Liver (tissue), 9 donors: Measurements from ENCODE around the gene ABLIM1. TPM values are rescaled to one million over a fixed set of nuclear protein-coding genes. Genes with fewer than 3 reads are reported as not detected.

Experiments used
- DNase-seq: peaks from one replicate; pipeline ENCODE4 v3.0.0-alpha.2; 2017; ENCODE audit warnings: low spot score
- H3K27ac ChIP-seq, 2 donors: one replicate each; pipeline ENCODE4 v1.7.0; 2013; ENCODE audit warnings: inconsistent platforms in 2 of 2, low read length in 2 of 2, control low read depth in 1 of 2, low read depth in 1 of 2, mild to moderate bottlenecking in 1 of 2
- H3K27me3 ChIP-seq, 4 donors: one replicate each; pipeline versions ENCODE4 v1.6.1 to v1.7.0; 2013; ENCODE audit warnings: low read length in 3 of 4, inconsistent platforms in 1 of 4, mild to moderate bottlenecking in 1 of 4, moderate library complexity in 1 of 4; ENCODE audit not compliant: control insufficient read depth in 4 of 4, insufficient read depth in 4 of 4
- H3K36me3 ChIP-seq, 4 donors: one replicate each; pipeline versions ENCODE4 v1.6.1 to v1.7.0; 2013; ENCODE audit warnings: low read length in 3 of 4, mild to moderate bottlenecking in 3 of 4, low read depth in 1 of 4, moderate library complexity in 1 of 4; ENCODE audit not compliant: control insufficient read depth in 4 of 4, insufficient read depth in 3 of 4
- H3K4me1 ChIP-seq, 4 donors: one replicate each; pipeline versions ENCODE4 v1.6.1 to v1.7.0; 2013; ENCODE audit warnings: low read length in 3 of 4, mild to moderate bottlenecking in 3 of 4, moderate library complexity in 1 of 4; ENCODE audit not compliant: control insufficient read depth in 4 of 4, insufficient read depth in 4 of 4
- H3K4me3 ChIP-seq, 3 donors: one replicate each; pipeline versions ENCODE4 v1.6.1 to v1.7.0; 2013; ENCODE audit warnings: low read length in 3 of 3, control low read depth in 1 of 3, low read depth in 1 of 3, mild to moderate bottlenecking in 1 of 3
- H3K9ac ChIP-seq, 2 donors: one replicate each; pipeline ENCODE4 v1.7.0; 2013; ENCODE audit warnings: low read length in 2 of 2, mild to moderate bottlenecking in 2 of 2, moderate library complexity in 2 of 2, control low read depth in 1 of 2, low read depth in 1 of 2
- H3K9me3 ChIP-seq, 4 donors: one replicate each; pipeline versions ENCODE4 v1.6.1 to v1.7.0; 2013; ENCODE audit warnings: low read length in 3 of 4; ENCODE audit not compliant: control insufficient read depth in 4 of 4
- ATF3 ChIP-seq: IDR thresholded peaks from 2 replicates; pipeline ENCODE4 v1.6.1; 2016; ENCODE audit warnings: antibody characterized with exemption
- EGR1 ChIP-seq, 2 donors: IDR thresholded peaks; 2 replicates each; pipeline ENCODE4 v1.6.1; 2016 to 2018; ENCODE audit warnings: antibody characterized with exemption in 2 of 2, low read depth in 2 of 2
- FOXA1 ChIP-seq: IDR thresholded peaks from 2 replicates; pipeline ENCODE4 v1.6.1; 2016; ENCODE audit warnings: antibody characterized with exemption
- FOXA2 ChIP-seq: IDR thresholded peaks from 2 replicates; pipeline ENCODE4 v1.6.1; 2016; ENCODE audit warnings: antibody characterized with exemption
- GABPA ChIP-seq, 2 donors: IDR thresholded peaks in 1 of 2; conservative IDR thresholded peaks in 1 of 2; 2 replicates each; pipeline ENCODE4 v1.6.1; 2016; ENCODE audit warnings: antibody characterized with exemption in 2 of 2, mild to moderate bottlenecking in 1 of 2, moderate library complexity in 1 of 2
- HNF4A ChIP-seq, 2 donors: conservative IDR thresholded peaks; 2 replicates each; pipeline ENCODE4 v1.6.1; 2016; ENCODE audit warnings: antibody characterized with exemption in 2 of 2, mild to moderate bottlenecking in 2 of 2
- HNF4G ChIP-seq: IDR thresholded peaks from 2 replicates; pipeline ENCODE4 v1.6.1; 2016; ENCODE audit warnings: antibody characterized with exemption
- JUND ChIP-seq, 2 donors: IDR thresholded peaks; 2 replicates each; pipeline ENCODE4 v1.6.1; 2016; ENCODE audit warnings: antibody characterized with exemption in 2 of 2
- NR2F2 ChIP-seq: IDR thresholded peaks from 2 replicates; pipeline ENCODE4 v1.6.1; 2016; ENCODE audit warnings: antibody characterized with exemption
- RAD21 ChIP-seq, 2 donors: IDR thresholded peaks; 2 replicates each; pipeline ENCODE4 v1.6.1; 2016; ENCODE audit warnings: antibody characterized with exemption in 2 of 2, mild to moderate bottlenecking in 2 of 2
- REST ChIP-seq: IDR thresholded peaks from 2 replicates; pipeline ENCODE4 v1.6.1; 2016; ENCODE audit warnings: antibody characterized with exemption, mild to moderate bottlenecking
- RXRA ChIP-seq, 2 donors: IDR thresholded peaks; 2 replicates each; pipeline ENCODE4 v1.6.1; 2017 to 2018; ENCODE audit warnings: antibody characterized with exemption in 2 of 2, mild to moderate bottlenecking in 1 of 2
- SP1 ChIP-seq: IDR thresholded peaks from 2 replicates; pipeline ENCODE4 v1.6.1; 2018; ENCODE audit warnings: antibody characterized with exemption, mild to moderate bottlenecking
- TAF1 ChIP-seq: conservative IDR thresholded peaks from 2 replicates; pipeline ENCODE4 v1.6.1; 2016; ENCODE audit warnings: antibody characterized with exemption, mild to moderate bottlenecking
- YY1 ChIP-seq: IDR thresholded peaks from 2 replicates; pipeline ENCODE4 v1.6.1; 2016; ENCODE audit warnings: antibody characterized with exemption, mild to moderate bottlenecking
- ZBTB33 ChIP-seq: IDR thresholded peaks from 2 replicates; pipeline ENCODE4 v1.6.1; 2016; ENCODE audit warnings: antibody characterized with exemption
- WGBS: extraction: QIAGEN DNeasy Blood & Tissue Kit; methylation state at CpG from one replicate; pipeline ENCODE4 v1.1.7; 2013; 5-methylcytosine and 5-hydroxymethylcytosine counted together
- polyA plus RNA-seq, 2 donors: library from polyadenylated mRNA; stranded (reverse) in 1 of 2; unstranded in 1 of 2; fragments of 200-250 nt in 1 of 2; fragments of >200 nt in 1 of 2; fragmentation: Nextera tagmentation in 1 of 2; extraction: Ambion mirVana in 1 of 2; gene quantifications; one replicate each; pipeline versions ENCODE4 v1.2.1 to v1.2.3, GENCODE V29; 2013 to 2015
- total RNA-seq, 2 donors: library from RNA; depleted of rRNA; stranded (reverse); fragments of >200 nt; gene quantifications; one replicate each; pipeline ENCODE4 v1.2.3, GENCODE V29; 2014
- TF ChIP-seq, protein P1 (sequence below): IDR thresholded peaks from 2 replicates; pipeline ENCODE4 v1.6.1; 2016; ENCODE audit warnings: antibody characterized with exemption
- TF ChIP-seq, protein P2 (sequence below): fragments of 150-350 bp; IDR thresholded peaks from 2 replicates; pipeline ENCODE4 v1.5.1; 2017; ENCODE audit warnings: improper control_type of control experiment, low read depth, low read length; ENCODE audit not compliant: missing input control
- donor health status: healthy.
- donor health status: healthy.
- donor health status: healthy.
- donor health status: healthy.
- donor health status: healthy.

ABLIM1 gene
- total and polyA plus RNA-seq, 4 donors = 10.9 to 31.3 (median 13.1) TPM

- DNase-seq = no peak
- WGBS = 15% methylated on average over 1 of the region's 1 CpG
- Histone ChIP-seq H3K9ac (peak overlapping the region; percentile 44 to 93), H3K27me3 (no peaks in the 10 kb centered on the region), H3K4me1 (peaks cover 14 to 54% (median 30%) of the 10 kb centered on the region in 4 donors), H3K36me3 (no peaks in the 10 kb centered on the region), H3K4me3 (peak overlapping the region in 2 of 3 donors; percentile 26 to 51), H3K27ac (peak overlapping the region; percentile 92 to 93), H3K9me3 (no peaks in the 10 kb centered on the region)
- no peak for TF ChIP-seq FOXA1
- TF ChIP-seq SP1 = no peak
- TF ChIP-seq RXRA (IDR thresholded peaks at IDR 0.05) = no peak
- TF ChIP-seq JUND (IDR thresholded peaks at IDR 0.05) = no peak
- TF ChIP-seq GABPA (IDR thresholded peaks at IDR 0.05 in 1 of 2, conservative IDR thresholded peaks at IDR 0.05 in 1 of 2) = no peak
- no peak for TF ChIP-seq RAD21 (IDR thresholded peaks at IDR 0.05)
- TF ChIP-seq HNF4G = no peak
- no peak for TF ChIP-seq ZBTB33
- TF ChIP-seq REST = no peak
- TF ChIP-seq EGR1 (IDR thresholded peaks at IDR 0.05; ENCODE audit: low read depth in 2 of 2) = no peak
- TF ChIP-seq HNF4A (conservative IDR thresholded peaks at IDR 0.05) = no peak
- no peak for TF ChIP-seq YY1
- TF ChIP-seq TAF1 = no peak
- no peak for TF ChIP-seq NR2F2
- TF ChIP-seq, protein P1, sequence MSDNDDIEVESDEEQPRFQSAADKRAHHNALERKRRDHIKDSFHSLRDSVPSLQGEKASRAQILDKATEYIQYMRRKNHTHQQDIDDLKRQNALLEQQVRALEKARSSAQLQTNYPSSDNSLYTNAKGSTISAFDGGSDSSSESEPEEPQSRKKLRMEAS = no peak
- TF ChIP-seq, protein P2, sequence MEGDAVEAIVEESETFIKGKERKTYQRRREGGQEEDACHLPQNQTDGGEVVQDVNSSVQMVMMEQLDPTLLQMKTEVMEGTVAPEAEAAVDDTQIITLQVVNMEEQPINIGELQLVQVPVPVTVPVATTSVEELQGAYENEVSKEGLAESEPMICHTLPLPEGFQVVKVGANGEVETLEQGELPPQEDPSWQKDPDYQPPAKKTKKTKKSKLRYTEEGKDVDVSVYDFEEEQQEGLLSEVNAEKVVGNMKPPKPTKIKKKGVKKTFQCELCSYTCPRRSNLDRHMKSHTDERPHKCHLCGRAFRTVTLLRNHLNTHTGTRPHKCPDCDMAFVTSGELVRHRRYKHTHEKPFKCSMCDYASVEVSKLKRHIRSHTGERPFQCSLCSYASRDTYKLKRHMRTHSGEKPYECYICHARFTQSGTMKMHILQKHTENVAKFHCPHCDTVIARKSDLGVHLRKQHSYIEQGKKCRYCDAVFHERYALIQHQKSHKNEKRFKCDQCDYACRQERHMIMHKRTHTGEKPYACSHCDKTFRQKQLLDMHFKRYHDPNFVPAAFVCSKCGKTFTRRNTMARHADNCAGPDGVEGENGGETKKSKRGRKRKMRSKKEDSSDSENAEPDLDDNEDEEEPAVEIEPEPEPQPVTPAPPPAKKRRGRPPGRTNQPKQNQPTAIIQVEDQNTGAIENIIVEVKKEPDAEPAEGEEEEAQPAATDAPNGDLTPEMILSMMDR = no peak
- TF ChIP-seq ATF3 = no peak
- no peak for TF ChIP-seq FOXA2
These were observed 7.8 kb downstream of the ABLIM1 start for GRCh38 chr10:114650266-114650665.
